GM23338 (cell line): ENCODE measurements around the gene TMSB15C.

ENCODE experiments used
- CREB1 ChIP-seq: fragments of 250-450 bp; sonication (Bioruptor Pico); IDR thresholded peaks from 2 replicates; pipeline ENCODE4 v1.5.0; 2020; ENCODE audit warnings: low read depth, mild to moderate bottlenecking, moderate library complexity
- EZH2 ChIP-seq: fragments of 200-600 bp; sonication (generic); IDR thresholded peaks from one replicate; pipeline ENCODE4 v1.8.0; 2017; ENCODE audit warnings: antibody characterized with exemption, mild to moderate bottlenecking, low read depth; ENCODE audit not compliant: unreplicated experiment
- TF ChIP-seq, protein P1 (sequence below), 2 experiments: fragments of 200-600 bp in 1 of 2; sonication (generic) in 1 of 2; conservative IDR thresholded peaks; 2 replicates each; pipeline versions ENCODE4 v1.5.1 to v1.6.1; 2016 to 2017; ENCODE audit warnings: antibody characterized with exemption in 2 of 2, low read depth in 2 of 2, mild to moderate bottlenecking in 2 of 2, moderate library complexity in 1 of 2

DNA sequence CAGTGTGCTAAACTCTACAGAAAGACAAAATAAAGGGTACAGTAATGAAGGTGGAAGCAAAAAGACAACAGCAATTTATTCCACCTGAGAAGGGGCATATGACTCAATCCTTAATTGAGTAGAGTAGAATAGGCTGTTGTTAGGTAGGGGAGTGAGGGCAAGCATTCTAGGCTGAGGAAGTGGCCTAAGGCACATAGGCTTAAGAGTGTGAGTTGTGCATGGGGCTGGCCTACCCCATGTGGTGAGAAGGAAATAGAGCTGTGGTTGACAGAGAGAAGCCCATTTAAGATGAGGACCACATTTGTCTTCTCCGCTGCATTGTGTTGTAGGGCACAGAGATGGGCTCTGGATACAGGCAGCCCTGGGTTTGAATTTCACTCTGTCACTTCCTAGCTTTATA lies 32.9 kb upstream of the TMSB15C start:
- TF ChIP-seq, protein P1, sequence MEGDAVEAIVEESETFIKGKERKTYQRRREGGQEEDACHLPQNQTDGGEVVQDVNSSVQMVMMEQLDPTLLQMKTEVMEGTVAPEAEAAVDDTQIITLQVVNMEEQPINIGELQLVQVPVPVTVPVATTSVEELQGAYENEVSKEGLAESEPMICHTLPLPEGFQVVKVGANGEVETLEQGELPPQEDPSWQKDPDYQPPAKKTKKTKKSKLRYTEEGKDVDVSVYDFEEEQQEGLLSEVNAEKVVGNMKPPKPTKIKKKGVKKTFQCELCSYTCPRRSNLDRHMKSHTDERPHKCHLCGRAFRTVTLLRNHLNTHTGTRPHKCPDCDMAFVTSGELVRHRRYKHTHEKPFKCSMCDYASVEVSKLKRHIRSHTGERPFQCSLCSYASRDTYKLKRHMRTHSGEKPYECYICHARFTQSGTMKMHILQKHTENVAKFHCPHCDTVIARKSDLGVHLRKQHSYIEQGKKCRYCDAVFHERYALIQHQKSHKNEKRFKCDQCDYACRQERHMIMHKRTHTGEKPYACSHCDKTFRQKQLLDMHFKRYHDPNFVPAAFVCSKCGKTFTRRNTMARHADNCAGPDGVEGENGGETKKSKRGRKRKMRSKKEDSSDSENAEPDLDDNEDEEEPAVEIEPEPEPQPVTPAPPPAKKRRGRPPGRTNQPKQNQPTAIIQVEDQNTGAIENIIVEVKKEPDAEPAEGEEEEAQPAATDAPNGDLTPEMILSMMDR (conservative IDR thresholded peaks at IDR 0.05; ENCODE audit: low read depth in 2 of 2): no peak
- TF ChIP-seq EZH2 (no peak), CREB1 (no peak)
